ENCODE data around the gene STXBP1.

STXBP1 gene

DNA sequence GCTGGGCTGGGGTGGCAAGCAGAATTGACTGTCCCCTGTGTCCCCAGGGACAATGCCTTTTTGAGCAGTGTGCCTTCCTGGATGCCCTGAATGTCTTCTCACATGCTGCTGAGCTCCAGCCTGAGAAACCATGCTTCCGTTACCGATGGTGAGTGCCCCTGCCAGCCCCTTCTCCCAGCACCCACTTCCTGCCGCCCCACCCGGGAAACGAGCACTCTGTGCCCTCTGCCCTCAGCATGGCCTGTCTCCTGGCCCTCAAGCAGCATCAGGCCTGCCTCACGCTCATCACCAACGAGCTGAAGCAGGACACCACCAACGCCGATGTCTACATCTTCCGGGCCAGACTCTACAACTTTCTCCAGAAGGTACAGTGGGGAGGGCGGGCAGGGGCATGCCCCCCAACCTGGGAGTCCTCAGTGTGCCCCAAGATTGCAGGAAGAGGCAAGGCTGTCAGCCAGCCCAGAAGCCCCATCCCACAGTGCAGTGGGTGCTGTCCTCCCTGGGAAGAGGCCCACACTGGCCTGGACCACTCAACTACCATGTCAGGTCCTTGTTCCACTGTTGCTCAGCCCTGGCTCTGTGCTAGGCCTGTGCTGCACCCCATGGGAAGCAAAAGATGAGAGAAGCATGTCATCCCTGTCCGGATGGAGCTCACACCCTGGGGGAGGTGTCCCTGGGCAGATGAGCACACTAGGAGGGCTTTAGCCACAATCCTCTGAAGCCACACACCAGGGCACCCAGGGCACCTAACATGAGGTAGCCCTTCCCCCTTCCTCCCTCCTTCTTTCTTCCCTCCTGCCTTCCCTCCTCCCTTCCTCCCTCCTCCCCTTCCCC is 108.2 kb downstream of the STXBP1 start:
- Histone ChIP-seq H3K4me3 (ENCODE audit: low read depth, low read length) (no peak overlapping the region), H3K4me1 (ENCODE audit: control insufficient read depth, insufficient read depth, low read length) (no peaks in the 10 kb centered on the region), H3K36me3 (ENCODE audit: control insufficient read depth in 2 of 2, insufficient read depth in 1 of 2, low read length in 2 of 2) (no peaks in the 10 kb centered on the region), H3K27ac (ENCODE audit: extremely low read depth, low read depth, low read length) (no peak overlapping the region), H3K9me3 (ENCODE audit: control insufficient read depth, insufficient read depth, low read depth, low read length) (no peaks in the 10 kb centered on the region)
- TF ChIP-seq ZIC2 (tag by site-specific recombination; IDR thresholded peaks at IDR 0.05), result 0 out of 2 replicates have a peak, but pooled peaks have one; percentile 8
- peak; percentile 88 for TF ChIP-seq GLIS1 (tag by site-specific recombination; IDR thresholded peaks at IDR 0.05)
- no peak for TF ChIP-seq ZNF501 (tag by site-specific recombination; IDR thresholded peaks at IDR 0.05)
- ChIA-PET CTCF (interaction anchor here (0.6 kb wide), 1 partner anchor 130 kb away, joined by 3 read pairs; no protein-coding TSS in a partner anchor), POLR2A (no interaction called here)

DNA sequence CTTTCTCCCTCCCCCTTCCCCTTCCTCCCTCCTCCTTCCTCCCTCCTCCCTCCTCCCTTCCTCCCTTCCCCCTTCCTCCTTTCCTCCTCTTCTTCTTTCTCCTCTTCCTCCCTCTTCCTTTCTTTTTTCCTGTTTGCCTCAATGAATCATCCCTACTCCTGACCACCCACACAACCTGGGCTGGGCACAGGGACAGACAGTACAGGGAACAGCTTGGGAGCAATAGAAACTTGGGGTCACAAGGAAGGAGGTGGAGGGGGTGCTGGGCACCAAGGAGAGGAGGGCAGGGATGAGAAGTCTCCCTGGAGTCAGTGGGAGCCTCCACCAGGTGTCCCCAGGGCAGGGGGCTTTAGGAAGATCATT is 108.8 kb downstream of the STXBP1 start:
- no peak overlapping the region for H3K27ac ChIP-seq (ENCODE audit: extremely low read depth, low read depth, low read length)
- POLR2A ChIA-PET, result no interaction called here
- no peaks in the 10 kb centered on the region for H3K36me3 ChIP-seq (ENCODE audit: control insufficient read depth in 2 of 2, insufficient read depth in 1 of 2, low read length in 2 of 2)
- CTCF ChIA-PET, result interaction anchor here (0.6 kb wide), 1 partner anchor 131 kb away, joined by 3 read pairs; no protein-coding TSS in a partner anchor
- H3K9me3 ChIP-seq (ENCODE audit: control insufficient read depth, insufficient read depth, low read depth, low read length), result no peaks in the 10 kb centered on the region
- no peak overlapping the region for H3K4me3 ChIP-seq (ENCODE audit: low read depth, low read length)
- H3K4me1 ChIP-seq (ENCODE audit: control insufficient read depth, insufficient read depth, low read length), result no peaks in the 10 kb centered on the region
- TF ChIP-seq ZNF211 (tag by site-specific recombination; IDR thresholded peaks at IDR 0.05; ENCODE audit: low read depth), result no peak
- no peak for TF ChIP-seq ZNF561 (tag by site-specific recombination; IDR thresholded peaks at IDR 0.05; ENCODE audit: borderline replicate concordance)
- no peak for TF ChIP-seq AEBP2 (tag by site-specific recombination; IDR thresholded peaks at IDR 0.05; ENCODE audit: borderline replicate concordance)
- no peak for TF ChIP-seq ZNF600 (tag by site-specific recombination; IDR thresholded peaks at IDR 0.05)
- no peak for TF ChIP-seq ZNF24 (tag by site-specific recombination; IDR thresholded peaks at IDR 0.05)
- peak; percentile 38; the same call in 1 of the 2 replicates for TF ChIP-seq EGR2 (tag by site-specific recombination; IDR thresholded peaks at IDR 0.05; ENCODE audit: low read depth)
- no peak for TF ChIP-seq GLIS2 (tag by site-specific recombination; IDR thresholded peaks at IDR 0.05)
- TF ChIP-seq ZFHX2 (tag by site-specific recombination; conservative IDR thresholded peaks at IDR 0.05), result peak; percentile 37; the same call in 1 of the 2 replicates
- no peak for TF ChIP-seq PRDM2 (tag by site-specific recombination; IDR thresholded peaks at IDR 0.05; ENCODE audit: borderline replicate concordance)
- no peak for TF ChIP-seq ZNF548 (tag by site-specific recombination; IDR thresholded peaks at IDR 0.05)
- TF ChIP-seq ZNF76 (tag by site-specific recombination; IDR thresholded peaks at IDR 0.05; ENCODE audit: borderline replicate concordance, low read depth), result no peak
- no peak for TF ChIP-seq TCF7L2 (IDR thresholded peaks at IDR 0.05; ENCODE audit: borderline replicate concordance, low read depth, low read length)
- TF ChIP-seq ZNF558 (tag by site-specific recombination; IDR thresholded peaks at IDR 0.05), result no peak
- TF ChIP-seq ZNF792 (tag by site-specific recombination; IDR thresholded peaks at IDR 0.05), result no peak
- TF ChIP-seq ZNF626 (tag by site-specific recombination; IDR thresholded peaks at IDR 0.05), result no peak
- TF ChIP-seq BCL6B (tag by site-specific recombination; IDR thresholded peaks at IDR 0.05), result no peak
- no peak for TF ChIP-seq ZNF146 (tag by site-specific recombination; IDR thresholded peaks at IDR 0.05)
- no peak for TF ChIP-seq INSM2 (tag by site-specific recombination; IDR thresholded peaks at IDR 0.05)
- no peak for TF ChIP-seq ZNF529 (tag by site-specific recombination; IDR thresholded peaks at IDR 0.05; ENCODE audit: insufficient replicate concordance)
- no peak for TF ChIP-seq FEZF1 (tag by site-specific recombination; IDR thresholded peaks at IDR 0.05)

Data from HEK293 (cell line).